Endothelial cell (in vitro differentiated cells): ENCODE measurements around the gene B4GALNT2. TPM values are rescaled to one million over a fixed set of nuclear protein-coding genes. Genes with fewer than 3 reads are reported as not detected.
"Not testable (repeated sequence)": the region's sequence is repeated elsewhere in the genome, so short reads cannot be mapped to it uniquely, and the experiment has no call there.

Source experiments
- DNase-seq: peaks from one replicate; pipeline ENCODE4 v3.0.0; 2021; ENCODE audit warnings: low spot score
- H3K27ac Mint-ChIP-seq: one replicate; pipeline ENCODE4 v1.8.0; 2021; ENCODE audit warnings: mixed read lengths, inconsistent platforms; ENCODE audit not compliant: unreplicated experiment
- H3K27me3 Mint-ChIP-seq: one replicate; pipeline ENCODE4 v1.8.0; 2021; ENCODE audit warnings: mild to moderate bottlenecking, moderate library complexity, mixed read lengths, inconsistent platforms; ENCODE audit not compliant: unreplicated experiment
- H3K36me3 Mint-ChIP-seq: one replicate; pipeline ENCODE4 v1.8.0; 2021; ENCODE audit warnings: mild to moderate bottlenecking, low read depth, mixed read lengths, inconsistent platforms; ENCODE audit not compliant: unreplicated experiment
- H3K4me1 Mint-ChIP-seq: one replicate; pipeline ENCODE4 v1.8.0; 2021; ENCODE audit warnings: mild to moderate bottlenecking, mixed read lengths, inconsistent platforms; ENCODE audit not compliant: unreplicated experiment
- H3K4me3 Mint-ChIP-seq: one replicate; pipeline ENCODE4 v1.8.0; 2021; ENCODE audit warnings: mild to moderate bottlenecking, mixed read lengths, inconsistent platforms; ENCODE audit not compliant: unreplicated experiment
- H3K9me3 Mint-ChIP-seq: one replicate; pipeline ENCODE4 v1.8.0; 2021; ENCODE audit warnings: mixed read lengths, inconsistent platforms; ENCODE audit not compliant: unreplicated experiment
- total RNA-seq: library from RNA; stranded (reverse); fragmentation: NEBNext Ultra II Directional; extraction: Animal tissue kit (Norgen Biotek cat#: 25700); gene quantifications from one replicate; pipeline ENCODE4 v1.2.1, GENCODE V29; 2021; ENCODE audit not compliant: unreplicated experiment
- TF ChIP-seq, protein P1 (sequence below): fragments of 200-600 bp; sonication (generic); IDR thresholded peaks from one replicate; pipeline ENCODE4 v1.5.0; 2021; ENCODE audit warnings: antibody characterized with exemption; ENCODE audit not compliant: unreplicated experiment

The B4GALNT2 gene
- total RNA-seq, 1 donor from 2014 or later = not detected

DNA sequence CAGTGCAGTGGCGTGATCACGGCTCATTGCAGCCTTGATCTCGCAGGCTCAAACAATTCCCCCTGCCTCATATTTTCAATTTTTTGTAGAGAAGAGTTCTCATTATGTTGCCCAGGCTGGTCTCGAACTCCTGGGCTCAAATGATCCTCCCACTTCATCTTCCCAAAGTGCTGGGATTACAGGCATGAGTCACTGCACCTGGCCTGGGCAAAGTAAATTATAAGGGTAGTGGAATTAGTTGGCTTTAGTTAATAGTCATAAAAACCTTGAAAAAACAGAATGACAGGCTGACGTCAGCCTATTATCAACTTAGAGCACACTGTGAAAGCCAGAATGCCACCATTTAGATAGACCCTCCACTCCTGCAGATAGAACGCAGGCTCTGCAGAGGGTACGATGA, 43.5 kb upstream of the B4GALNT2 start:
- Mint-ChIP-seq H3K27ac (no peak overlapping the region), H3K4me3 (no peak overlapping the region), H3K36me3 (peaks cover 4% of the 10 kb centered on the region), H3K4me1 (peaks cover 3% of the 10 kb centered on the region), H3K9me3 (no peaks in the 10 kb centered on the region), H3K27me3 (peaks cover 3% of the 10 kb centered on the region)
- TF ChIP-seq, protein P1, sequence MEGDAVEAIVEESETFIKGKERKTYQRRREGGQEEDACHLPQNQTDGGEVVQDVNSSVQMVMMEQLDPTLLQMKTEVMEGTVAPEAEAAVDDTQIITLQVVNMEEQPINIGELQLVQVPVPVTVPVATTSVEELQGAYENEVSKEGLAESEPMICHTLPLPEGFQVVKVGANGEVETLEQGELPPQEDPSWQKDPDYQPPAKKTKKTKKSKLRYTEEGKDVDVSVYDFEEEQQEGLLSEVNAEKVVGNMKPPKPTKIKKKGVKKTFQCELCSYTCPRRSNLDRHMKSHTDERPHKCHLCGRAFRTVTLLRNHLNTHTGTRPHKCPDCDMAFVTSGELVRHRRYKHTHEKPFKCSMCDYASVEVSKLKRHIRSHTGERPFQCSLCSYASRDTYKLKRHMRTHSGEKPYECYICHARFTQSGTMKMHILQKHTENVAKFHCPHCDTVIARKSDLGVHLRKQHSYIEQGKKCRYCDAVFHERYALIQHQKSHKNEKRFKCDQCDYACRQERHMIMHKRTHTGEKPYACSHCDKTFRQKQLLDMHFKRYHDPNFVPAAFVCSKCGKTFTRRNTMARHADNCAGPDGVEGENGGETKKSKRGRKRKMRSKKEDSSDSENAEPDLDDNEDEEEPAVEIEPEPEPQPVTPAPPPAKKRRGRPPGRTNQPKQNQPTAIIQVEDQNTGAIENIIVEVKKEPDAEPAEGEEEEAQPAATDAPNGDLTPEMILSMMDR = no peak
- DNase-seq = no peak

GRCh38 chr17:49090878-49091594, 41.5 kb upstream of the B4GALNT2 start:
- peaks cover 3% of the 10 kb centered on the region for H3K4me1 Mint-ChIP-seq
- H3K4me3 Mint-ChIP-seq = no peak overlapping the region
- H3K27ac Mint-ChIP-seq = no peak overlapping the region
- no peaks in the 10 kb centered on the region for H3K9me3 Mint-ChIP-seq
- TF ChIP-seq, protein P1 = no peak
- H3K27me3 Mint-ChIP-seq = peaks cover 3% of the 10 kb centered on the region
- peaks cover 4% of the 10 kb centered on the region for H3K36me3 Mint-ChIP-seq
- no peak for DNase-seq

GRCh38 chr17:49093131-49093530, 39.4 kb upstream of the B4GALNT2 start:
- no peak overlapping the region for H3K4me3 Mint-ChIP-seq
- H3K36me3 Mint-ChIP-seq = no peaks in the 10 kb centered on the region
- H3K27me3 Mint-ChIP-seq = no peaks in the 10 kb centered on the region
- TF ChIP-seq, protein P1 = no peak
- no peak for DNase-seq
- no peak overlapping the region for H3K27ac Mint-ChIP-seq
- H3K4me1 Mint-ChIP-seq = no peaks in the 10 kb centered on the region
- H3K9me3 Mint-ChIP-seq = no peaks in the 10 kb centered on the region

GRCh38 chr17:49100601-49101000, 32.0 kb upstream of the B4GALNT2 start:
- H3K36me3 Mint-ChIP-seq = no peaks in the 10 kb centered on the region
- no peak overlapping the region for H3K27ac Mint-ChIP-seq
- no peak overlapping the region for H3K4me3 Mint-ChIP-seq
- no peaks in the 10 kb centered on the region for H3K4me1 Mint-ChIP-seq
- no peaks in the 10 kb centered on the region for H3K27me3 Mint-ChIP-seq
- DNase-seq = no peak
- H3K9me3 Mint-ChIP-seq = no peaks in the 10 kb centered on the region
- TF ChIP-seq, protein P1 = no peak

- Mint-ChIP-seq H3K4me1 (no peaks in the 10 kb centered on the region), H3K4me3 (no peak overlapping the region), H3K36me3 (no peaks in the 10 kb centered on the region), H3K27ac (no peak overlapping the region), H3K9me3 (no peaks in the 10 kb centered on the region), H3K27me3 (no peaks in the 10 kb centered on the region)
- no peak for DNase-seq
- TF ChIP-seq, protein P1 = no peak
Observed at GRCh38 chr17:49101054-49101534, 31.5 kb upstream of the B4GALNT2 start.

GRCh38 chr17:49103360-49103759, 29.2 kb upstream of the B4GALNT2 start:
- H3K27ac Mint-ChIP-seq, H3K4me3 Mint-ChIP-seq, H3K9me3 Mint-ChIP-seq, H3K36me3 Mint-ChIP-seq, H3K27me3 Mint-ChIP-seq, DNase-seq, H3K4me1 Mint-ChIP-seq: not testable (repeated sequence)
